HG03575 (cell line): ENCODE data around the gene RASGRF2.

Source experiments
- ATAC-seq: cut with Tn5 transposase; IDR thresholded peaks from one replicate; pipeline ENCODE4 v1.9.1; 2021; ENCODE audit not compliant: unreplicated experiment, insufficient number of reproducible peaks, low FRiP score; ENCODE audit errors: extremely low read depth

Gene RASGRF2

GRCh38 chr5:80937584-80938356 lies 22.4 kb upstream of the RASGRF2 start:
- ATAC-seq: no peak

- ATAC-seq: no peak
These were observed 18.7 kb upstream of the RASGRF2 start for GRCh38 chr5:80941496-80941895.

GRCh38 chr5:80951366-80951765 lies 8.8 kb upstream of the RASGRF2 start:
- ATAC-seq: no peak

- ATAC-seq: no peak
These were observed 6.6 kb upstream of the RASGRF2 start for GRCh38 chr5:80953587-80953986.

GRCh38 chr5:80955082-80955590 lies 5.0 kb upstream of the RASGRF2 start:
- no peak for ATAC-seq

- no peak for ATAC-seq
These were observed 3.9 kb upstream of the RASGRF2 start for GRCh38 chr5:80956272-80956671.

- no peak for ATAC-seq
These were observed 3.0 kb upstream of the RASGRF2 start for GRCh38 chr5:80957031-80957761.

GRCh38 chr5:80958616-80959015 lies 1.5 kb upstream of the RASGRF2 start:
- no peak for ATAC-seq

GRCh38 chr5:80959138-80959537 lies 1.0 kb upstream of the RASGRF2 start:
- no peak for ATAC-seq

GRCh38 chr5:80960531-80961375 lies 590 bp downstream of the RASGRF2 start:
- ATAC-seq: no peak

GRCh38 chr5:80961376-80962281 lies 1.5 kb downstream of the RASGRF2 start:
- ATAC-seq: no peak

GRCh38 chr5:80962630-80963520 lies 2.7 kb downstream of the RASGRF2 start:
- no peak for ATAC-seq

- no peak for ATAC-seq
These were observed 3.3 kb downstream of the RASGRF2 start for GRCh38 chr5:80963521-80963895.

- ATAC-seq: no peak
These were observed 3.9 kb downstream of the RASGRF2 start for GRCh38 chr5:80963966-80964481.

GRCh38 chr5:80964491-80964890 lies 4.3 kb downstream of the RASGRF2 start:
- ATAC-seq: no peak

- ATAC-seq: no peak
These were observed 4.8 kb downstream of the RASGRF2 start for GRCh38 chr5:80964919-80965318.

GRCh38 chr5:80967500-80968181 lies 7.5 kb downstream of the RASGRF2 start:
- no peak for ATAC-seq
